Measurements from ENCODE around the gene FALEC. TPM values are rescaled to one million over a fixed set of nuclear protein-coding genes. Genes with fewer than 3 reads are reported as not detected.

The FALEC gene
- total and polyA plus RNA-seq, 2 donors from 2014 or later, result not detected

GRCh38 chr1:150484431-150484830 is 31.1 kb upstream of the FALEC start:
- TF ChIP-seq CTCF (IDR thresholded peaks at IDR 0.05; ENCODE audit: borderline replicate concordance, extremely low read depth, insufficient read depth), result no peak
- no peak for DNase-seq
- H3K4me3 ChIP-seq (ENCODE audit: low read length in 3 of 3), result no peak overlapping the region
- H3K27me3 ChIP-seq (ENCODE audit: control insufficient read depth, insufficient read depth, low read length), result no peaks in the 10 kb centered on the region
- peaks cover 0 to 5% (median 0%) of the 10 kb centered on the region in 3 donors for H3K4me1 ChIP-seq (ENCODE audit: control insufficient read depth in 2 of 3, insufficient read depth in 2 of 3, low read depth in 1 of 3, low read length in 3 of 3)
- H3K9me3 ChIP-seq (ENCODE audit: control insufficient read depth in 2 of 3, insufficient read depth in 1 of 3, low read length in 3 of 3), result no peaks in the 10 kb centered on the region
- no peak overlapping the region for H3K9ac ChIP-seq (ENCODE audit: low read length in 3 of 3)
- FAIRE-seq, result no peak
- peaks cover 4 to 5% (median 4%) of the 10 kb centered on the region in 3 donors for H3K36me3 ChIP-seq (ENCODE audit: control insufficient read depth in 2 of 3, insufficient read depth in 3 of 3, low read length in 3 of 3)
- no peak overlapping the region for H3K27ac ChIP-seq (ENCODE audit: low read depth in 2 of 2, low read length in 2 of 2)
- intact Hi-C loops (cut with DNase I), result no loop called here

- Histone ChIP-seq H3K9ac (ENCODE audit: low read length in 3 of 3) (no peak overlapping the region), H3K36me3 (ENCODE audit: control insufficient read depth in 2 of 3, insufficient read depth in 3 of 3, low read length in 3 of 3) (peaks cover 4 to 6% (median 4%) of the 10 kb centered on the region in 3 donors), H3K27me3 (ENCODE audit: control insufficient read depth, insufficient read depth, low read length) (no peaks in the 10 kb centered on the region), H3K4me1 (ENCODE audit: control insufficient read depth in 2 of 3, insufficient read depth in 2 of 3, low read depth in 1 of 3, low read length in 3 of 3) (peaks cover 0 to 5% (median 0%) of the 10 kb centered on the region in 3 donors), H3K4me3 (ENCODE audit: low read length in 3 of 3) (no peak overlapping the region), H3K9me3 (ENCODE audit: control insufficient read depth in 2 of 3, insufficient read depth in 1 of 3, low read length in 3 of 3) (no peaks in the 10 kb centered on the region), H3K27ac (ENCODE audit: low read depth in 2 of 2, low read length in 2 of 2) (no peak overlapping the region)
- intact Hi-C loops (cut with DNase I), result no loop called here
- no peak for TF ChIP-seq CTCF (IDR thresholded peaks at IDR 0.05; ENCODE audit: borderline replicate concordance, extremely low read depth, insufficient read depth)
- no peak for DNase-seq
- no peak for FAIRE-seq
These were observed 30.7 kb upstream of the FALEC start for GRCh38 chr1:150484861-150485260.

- intact Hi-C loops (cut with DNase I), result no loop called here
- FAIRE-seq (peak; percentile 82), DNase-seq (peak; percentile 94 to 99 (median 99))
These were observed 28.4 kb upstream of the FALEC start, which contains the start of gene TARS2 for GRCh38 chr1:150486966-150487762. TARS2 (plus strand) TSS chr1:150487419; CDS start chr1:150487451, 32 bp downstream.

More at GRCh38 chr1:150486966-150487762, 28.4 kb upstream of the FALEC start, which contains the start of gene TARS2:
- peaks cover 4 to 12% (median 11%) of the 10 kb centered on the region in 3 donors for H3K36me3 ChIP-seq (ENCODE audit: control insufficient read depth in 2 of 3, insufficient read depth in 3 of 3, low read length in 3 of 3)
- peak within 1 kb of the TSS in 1 of 2 donors; percentile 47 for H3K27ac ChIP-seq (ENCODE audit: low read depth in 2 of 2, low read length in 2 of 2)
- peaks cover 0 to 5% (median 0%) of the 10 kb centered on the region in 3 donors for H3K4me1 ChIP-seq (ENCODE audit: control insufficient read depth in 2 of 3, insufficient read depth in 2 of 3, low read depth in 1 of 3, low read length in 3 of 3)
- H3K27me3 ChIP-seq (ENCODE audit: control insufficient read depth, insufficient read depth, low read length), result no peaks in the 10 kb centered on the region
- H3K4me3 ChIP-seq (ENCODE audit: low read length in 3 of 3), result peak within 1 kb of the TSS; percentile 74 to 98 (median 97)
- TF ChIP-seq CTCF (IDR thresholded peaks at IDR 0.05; ENCODE audit: borderline replicate concordance, extremely low read depth, insufficient read depth), result peak; percentile 27
- H3K9ac ChIP-seq (ENCODE audit: low read length in 3 of 3), result peak within 1 kb of the TSS; percentile 83 to 97 (median 93)
- no peaks in the 10 kb centered on the region for H3K9me3 ChIP-seq (ENCODE audit: control insufficient read depth in 2 of 3, insufficient read depth in 1 of 3, low read length in 3 of 3)

All from kidney (tissue), 14 donors.